K562 (cell line): ENCODE results near the gene ELOF1. TPM values are rescaled to one million over a fixed set of nuclear protein-coding genes. Genes with fewer than 3 reads are reported as not detected.

Experiments
- MYNN ChIP-seq, 2 experiments: sonication (generic); formaldehyde crosslinking in 1 of 2; IDR thresholded peaks; 2 replicates each; pipeline versions ENCODE4 v1.5.0 to v1.6.1; 2016 to 2020; ENCODE audit warnings: antibody characterized with exemption in 1 of 2, missing genetic modification reagents in 1 of 2
- NCOR1 ChIP-seq: fragments of 450-650 bp; IDR thresholded peaks from 2 replicates; pipeline ENCODE4 v1.6.1; 2016; ENCODE audit warnings: mild to moderate bottlenecking, moderate library complexity
- NFE2L1 ChIP-seq: fragments of 450-650 bp; IDR thresholded peaks from 2 replicates; pipeline ENCODE4 v1.6.1; 2016; ENCODE audit warnings: missing genetic modification characterization, low read depth, mild to moderate bottlenecking, missing compliant biosample characterization, moderate library complexity, borderline replicate concordance
- NFRKB ChIP-seq: fragments of 450-650 bp; IDR thresholded peaks from 2 replicates; pipeline ENCODE4 v1.6.1; 2016; ENCODE audit warnings: low read depth
- NFYB ChIP-seq: IDR thresholded peaks from 2 replicates; pipeline ENCODE4 v1.6.1; 2011; ENCODE audit warnings: mild to moderate bottlenecking, moderate library complexity; ENCODE audit not compliant: insufficient read length; ENCODE audit errors: extremely low read depth
- RFX7 ChIP-seq: fragments of 250-450 bp; sonication (Bioruptor Pico); IDR thresholded peaks from 2 replicates; pipeline ENCODE4 v1.5.1; 2021; ENCODE audit warnings: mild to moderate bottlenecking
- STAT5A ChIP-seq: IDR thresholded peaks from 2 replicates; pipeline ENCODE4 v1.6.1; 2012; ENCODE audit warnings: low read length, inconsistent platforms, borderline replicate concordance
- U2AF2 ChIP-seq: fragments of 200-400 bp; formaldehyde crosslinking; optimal IDR thresholded peaks from 2 replicates; pipeline ENCODE3; 2017; ENCODE audit warnings: low read depth, mild to moderate bottlenecking, low read length
- ZNF124 ChIP-seq: sonication (generic); formaldehyde crosslinking; IDR thresholded peaks from 2 replicates; pipeline ENCODE4 v1.8.1; 2022; ENCODE audit warnings: missing genetic modification reagents
- polyA plus RNA-seq, 8 experiments: library from polyadenylated mRNA; depleted of rRNA in 4 of 8; stranded (reverse) in 5 of 8; unstranded in 3 of 8; fragments of >200 nt; fragmentation: Nextera tagmentation in 2 of 8; fragmentation: Illumina TruSeq in 1 of 8; extraction: Ambion mirVana in 2 of 8; extraction: Trizol in 1 of 8; gene quantifications; 2 replicates each; pipeline versions ENCODE4 v1.2.1 to v1.2.3, GENCODE V29; 2011 to 2014; ENCODE audit warnings: inconsistent platforms in 1 of 8, missing spikeins in 1 of 8
- total RNA-seq, 7 experiments: library from RNA; depleted of rRNA in 6 of 7; stranded (reverse); fragments of >200 nt in 6 of 7; fragmentation: Illumina TruSeq in 2 of 7; extraction: Trizol in 2 of 7; gene quantifications; 2 replicates each; pipeline versions ENCODE4 v1.2.1 to v1.2.3, GENCODE V29; 2011 to 2021; ENCODE audit warnings: low replicate concordance in 1 of 7
- TF ChIP-seq, protein P1 (sequence below): fragments of 450-650 bp; IDR thresholded peaks from one replicate; pipeline ENCODE4 v1.6.1; 2018; ENCODE audit warnings: mild to moderate bottlenecking, moderate library complexity; ENCODE audit not compliant: partially characterized antibody
- TF ChIP-seq, protein P2 (sequence below): fragments of 150-350 bp; IDR thresholded peaks from 2 replicates; pipeline ENCODE4 v1.6.1; 2014; ENCODE audit warnings: low read depth, mild to moderate bottlenecking, low read length, borderline replicate concordance
- TF ChIP-seq, protein P3 (sequence below): fragments of 450-650 bp; formaldehyde crosslinking; IDR thresholded peaks from 2 replicates; pipeline ENCODE4 v1.4.0; 2022; ENCODE audit warnings: missing genetic modification characterization
- TF ChIP-seq, protein P4 (sequence below): fragments of 250-450 bp; sonication (Bioruptor Pico); IDR thresholded peaks from 2 replicates; pipeline ENCODE4 v1.4.0; 2020
- TF ChIP-seq, protein P5 (sequence below), 2 experiments: IDR thresholded peaks in 1 of 2; conservative IDR thresholded peaks in 1 of 2; 2 replicates each; pipeline ENCODE4 v1.6.1; 2016; ENCODE audit warnings: low read depth in 2 of 2, mild to moderate bottlenecking in 1 of 2, missing compliant biosample characterization in 1 of 2, missing genetic modification characterization in 1 of 2, moderate library complexity in 1 of 2

The ELOF1 gene
- total and polyA plus RNA-seq, 9 of the 15 experiments (the other 6 are each of a cell fraction or from before 2014, with no cell fraction given) = 16.7 to 147 (median 74.2) TPM

DNA sequence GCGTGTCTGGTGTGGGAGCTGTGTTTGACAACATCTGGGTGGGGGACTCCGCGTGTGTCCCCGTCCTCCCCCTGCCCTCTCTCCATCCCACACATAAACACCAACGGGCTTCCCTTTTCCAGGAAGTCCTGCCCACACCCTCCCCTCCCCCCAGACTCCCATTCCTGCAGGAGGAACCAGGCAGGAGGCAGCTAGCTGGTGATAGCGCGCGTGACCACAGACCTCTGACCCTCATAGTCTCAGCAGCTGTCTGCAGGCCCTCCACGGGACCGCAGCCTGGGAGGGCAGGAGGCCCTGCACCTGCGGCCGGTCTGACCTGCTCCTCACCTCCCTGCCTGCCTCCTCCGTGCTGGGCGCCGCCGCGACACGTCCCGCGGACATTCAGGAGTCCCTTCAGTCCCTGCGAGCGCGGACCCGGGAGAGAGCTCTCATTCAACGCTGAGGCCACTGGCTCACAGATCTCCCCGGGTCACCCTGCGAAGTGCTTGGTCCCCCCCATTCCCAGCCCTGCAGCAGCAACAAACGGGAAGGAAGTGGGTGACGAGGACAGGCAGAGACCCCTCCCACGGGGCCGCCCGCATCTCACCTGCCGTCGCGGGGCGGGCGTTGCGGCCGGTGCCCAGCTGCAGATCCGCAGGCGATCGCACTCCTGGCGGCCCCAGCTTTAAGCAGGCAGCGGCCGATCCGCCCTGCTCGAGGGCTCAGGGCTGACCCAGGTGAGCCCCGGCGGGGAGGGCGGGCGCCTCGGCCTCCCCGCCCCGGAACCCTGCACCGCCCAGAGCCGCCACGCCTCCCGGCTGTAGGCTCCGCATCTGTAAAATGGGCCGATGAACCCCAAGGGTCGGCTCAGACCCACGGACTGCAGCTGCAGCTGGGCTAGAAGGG lies 19.5 kb upstream of the ELOF1 start (continued):
- TF ChIP-seq, protein P1, sequence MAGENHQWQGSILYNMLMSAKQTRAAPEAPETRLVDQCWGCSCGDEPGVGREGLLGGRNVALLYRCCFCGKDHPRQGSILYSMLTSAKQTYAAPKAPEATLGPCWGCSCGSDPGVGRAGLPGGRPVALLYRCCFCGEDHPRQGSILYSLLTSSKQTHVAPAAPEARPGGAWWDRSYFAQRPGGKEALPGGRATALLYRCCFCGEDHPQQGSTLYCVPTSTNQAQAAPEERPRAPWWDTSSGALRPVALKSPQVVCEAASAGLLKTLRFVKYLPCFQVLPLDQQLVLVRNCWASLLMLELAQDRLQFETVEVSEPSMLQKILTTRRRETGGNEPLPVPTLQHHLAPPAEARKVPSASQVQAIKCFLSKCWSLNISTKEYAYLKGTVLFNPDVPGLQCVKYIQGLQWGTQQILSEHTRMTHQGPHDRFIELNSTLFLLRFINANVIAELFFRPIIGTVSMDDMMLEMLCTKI = no peak
- TF ChIP-seq NFRKB (no peak), NFYB (no peak), RFX7 (no peak), STAT5A (peak; percentile 32; the same call in 1 of the 2 replicates), U2AF2 (no peak), NCOR1 (peak; percentile 88), MYNN (IDR thresholded peaks at IDR 0.05) (no peak), MYNN (CRISPR knock-in tag; IDR thresholded peaks at IDR 0.05) (no peak), NFE2L1 (no peak), ZNF124 (CRISPR knock-in tag) (no peak)
- TF ChIP-seq, protein P2, sequence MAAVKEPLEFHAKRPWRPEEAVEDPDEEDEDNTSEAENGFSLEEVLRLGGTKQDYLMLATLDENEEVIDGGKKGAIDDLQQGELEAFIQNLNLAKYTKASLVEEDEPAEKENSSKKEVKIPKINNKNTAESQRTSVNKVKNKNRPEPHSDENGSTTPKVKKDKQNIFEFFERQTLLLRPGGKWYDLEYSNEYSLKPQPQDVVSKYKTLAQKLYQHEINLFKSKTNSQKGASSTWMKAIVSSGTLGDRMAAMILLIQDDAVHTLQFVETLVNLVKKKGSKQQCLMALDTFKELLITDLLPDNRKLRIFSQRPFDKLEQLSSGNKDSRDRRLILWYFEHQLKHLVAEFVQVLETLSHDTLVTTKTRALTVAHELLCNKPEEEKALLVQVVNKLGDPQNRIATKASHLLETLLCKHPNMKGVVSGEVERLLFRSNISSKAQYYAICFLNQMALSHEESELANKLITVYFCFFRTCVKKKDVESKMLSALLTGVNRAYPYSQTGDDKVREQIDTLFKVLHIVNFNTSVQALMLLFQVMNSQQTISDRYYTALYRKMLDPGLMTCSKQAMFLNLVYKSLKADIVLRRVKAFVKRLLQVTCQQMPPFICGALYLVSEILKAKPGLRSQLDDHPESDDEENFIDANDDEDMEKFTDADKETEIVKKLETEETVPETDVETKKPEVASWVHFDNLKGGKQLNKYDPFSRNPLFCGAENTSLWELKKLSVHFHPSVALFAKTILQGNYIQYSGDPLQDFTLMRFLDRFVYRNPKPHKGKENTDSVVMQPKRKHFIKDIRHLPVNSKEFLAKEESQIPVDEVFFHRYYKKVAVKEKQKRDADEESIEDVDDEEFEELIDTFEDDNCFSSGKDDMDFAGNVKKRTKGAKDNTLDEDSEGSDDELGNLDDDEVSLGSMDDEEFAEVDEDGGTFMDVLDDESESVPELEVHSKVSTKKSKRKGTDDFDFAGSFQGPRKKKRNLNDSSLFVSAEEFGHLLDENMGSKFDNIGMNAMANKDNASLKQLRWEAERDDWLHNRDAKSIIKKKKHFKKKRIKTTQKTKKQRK = no peak
- TF ChIP-seq, protein P3, sequence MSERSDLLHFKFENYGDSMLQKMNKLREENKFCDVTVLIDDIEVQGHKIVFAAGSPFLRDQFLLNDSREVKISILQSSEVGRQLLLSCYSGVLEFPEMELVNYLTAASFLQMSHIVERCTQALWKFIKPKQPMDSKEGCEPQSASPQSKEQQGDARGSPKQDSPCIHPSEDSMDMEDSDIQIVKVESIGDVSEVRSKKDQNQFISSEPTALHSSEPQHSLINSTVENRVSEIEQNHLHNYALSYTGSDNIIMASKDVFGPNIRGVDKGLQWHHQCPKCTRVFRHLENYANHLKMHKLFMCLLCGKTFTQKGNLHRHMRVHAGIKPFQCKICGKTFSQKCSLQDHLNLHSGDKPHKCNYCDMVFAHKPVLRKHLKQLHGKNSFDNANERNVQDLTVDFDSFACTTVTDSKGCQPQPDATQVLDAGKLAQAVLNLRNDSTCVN = no peak
- TF ChIP-seq, protein P4, sequence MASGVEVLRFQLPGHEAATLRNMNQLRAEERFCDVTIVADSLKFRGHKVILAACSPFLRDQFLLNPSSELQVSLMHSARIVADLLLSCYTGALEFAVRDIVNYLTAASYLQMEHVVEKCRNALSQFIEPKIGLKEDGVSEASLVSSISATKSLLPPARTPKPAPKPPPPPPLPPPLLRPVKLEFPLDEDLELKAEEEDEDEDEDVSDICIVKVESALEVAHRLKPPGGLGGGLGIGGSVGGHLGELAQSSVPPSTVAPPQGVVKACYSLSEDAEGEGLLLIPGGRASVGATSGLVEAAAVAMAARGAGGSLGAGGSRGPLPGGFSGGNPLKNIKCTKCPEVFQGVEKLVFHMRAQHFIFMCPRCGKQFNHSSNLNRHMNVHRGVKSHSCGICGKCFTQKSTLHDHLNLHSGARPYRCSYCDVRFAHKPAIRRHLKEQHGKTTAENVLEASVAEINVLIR (CRISPR knock-in tag) = peak; percentile 29; the same call in 1 of the 2 replicates
- TF ChIP-seq, protein P5, sequence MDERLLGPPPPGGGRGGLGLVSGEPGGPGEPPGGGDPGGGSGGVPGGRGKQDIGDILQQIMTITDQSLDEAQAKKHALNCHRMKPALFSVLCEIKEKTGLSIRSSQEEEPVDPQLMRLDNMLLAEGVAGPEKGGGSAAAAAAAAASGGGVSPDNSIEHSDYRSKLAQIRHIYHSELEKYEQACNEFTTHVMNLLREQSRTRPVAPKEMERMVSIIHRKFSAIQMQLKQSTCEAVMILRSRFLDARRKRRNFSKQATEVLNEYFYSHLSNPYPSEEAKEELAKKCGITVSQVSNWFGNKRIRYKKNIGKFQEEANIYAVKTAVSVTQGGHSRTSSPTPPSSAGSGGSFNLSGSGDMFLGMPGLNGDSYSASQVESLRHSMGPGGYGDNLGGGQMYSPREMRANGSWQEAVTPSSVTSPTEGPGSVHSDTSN (CRISPR knock-in tag; IDR thresholded peaks at IDR 0.05; ENCODE audit: low read depth) = no peak
- TF ChIP-seq, protein P5 (tag; conservative IDR thresholded peaks at IDR 0.05; ENCODE audit: low read depth) = no peak
